ENCODE data around the gene NEBL. TPM values are rescaled to one million over a fixed set of nuclear protein-coding genes. Genes with fewer than 3 reads are reported as not detected.

NEBL gene
- total RNA-seq, 1 experiment from 2014 or later = 32.3 TPM

DNA sequence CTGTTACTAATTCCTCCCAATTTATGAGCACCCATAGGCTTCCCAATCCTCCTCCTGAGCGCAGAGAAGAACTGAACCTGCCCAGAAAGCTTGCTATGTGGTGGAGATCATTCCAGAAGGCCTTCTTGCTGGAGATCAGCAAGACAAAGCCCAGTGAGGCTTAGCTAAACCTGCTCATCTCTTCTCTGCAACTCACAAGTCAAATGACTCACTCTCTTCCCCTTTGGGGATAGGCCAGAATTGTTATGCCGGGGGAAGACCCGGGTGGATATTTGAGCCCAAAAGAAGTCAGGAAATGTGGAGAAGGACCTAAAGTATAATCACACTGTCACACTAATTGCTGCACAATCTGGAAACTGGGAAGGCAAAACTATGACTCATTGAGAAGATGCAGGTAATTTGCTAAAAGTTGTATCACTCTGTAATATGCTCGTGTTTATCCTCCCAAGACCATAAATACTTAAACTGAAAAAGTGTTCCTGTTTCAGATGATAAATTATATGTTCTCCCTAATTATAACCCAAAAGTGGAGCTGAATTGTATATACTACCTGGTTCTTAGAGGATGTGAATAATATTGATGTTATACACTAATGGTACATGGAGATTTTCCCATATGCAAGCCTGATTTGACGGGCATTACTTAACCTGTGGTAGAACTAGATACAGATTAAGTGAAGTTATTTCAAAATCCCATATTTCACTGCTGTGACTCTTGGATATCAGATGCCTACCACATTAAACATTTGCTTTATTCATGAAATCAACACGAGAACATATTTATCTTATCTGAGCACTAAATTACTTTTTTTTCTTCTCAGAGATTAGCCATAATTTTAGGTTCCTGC lies 6.4 kb downstream of the NEBL start:
- no peak overlapping the region for H3K27ac ChIP-seq (ENCODE audit: low read length)
- in situ Hi-C loops (cut with HindIII; ENCODE audit: low pct_unique_long_range_greater_than_20kb, low sequenced_read_pairs) = no loop called here
- no peak overlapping the region for H3K4me3 ChIP-seq (ENCODE audit: low read depth in 2 of 2, low read length in 2 of 2)
- TF ChIP-seq REST (IDR thresholded peaks at IDR 0.05; ENCODE audit: insufficient read depth in 1 of 2, low read depth in 2 of 2, low read length in 1 of 2) (no peak), POLR2AphosphoS5 (IDR thresholded peaks at IDR 0.05; ENCODE audit: low read depth, low read length) (no peak), SIN3A (IDR thresholded peaks at IDR 0.05; ENCODE audit: borderline replicate concordance, insufficient read depth, low read depth, low read length) (no peak), CTCF (IDR thresholded peaks at IDR 0.05) (no peak), TCF7L2 (IDR thresholded peaks at IDR 0.05; ENCODE audit: low read depth, low read length) (no peak)
- no peak for ATAC-seq
- no peaks in the 10 kb centered on the region for H3K9me3 ChIP-seq (ENCODE audit: control insufficient read depth, insufficient read depth, low read depth, low read length)
- no peak for DNase-seq (ENCODE audit: low read depth, low spot score)
- CTCF ChIA-PET = no interaction called here
- H3K4me1 ChIP-seq (ENCODE audit: control insufficient read depth, insufficient read depth, low read length) = no peaks in the 10 kb centered on the region; the same call in 1 of the 2 replicates
- intact Hi-C loops (cut with micrococcal nuclease; ENCODE audit: unreplicated experiment) = no loop called here
- H3K36me3 ChIP-seq (ENCODE audit: control insufficient read depth, insufficient read depth, low read length) = no peaks in the 10 kb centered on the region; the same call in 1 of the 2 replicates
- no peaks in the 10 kb centered on the region for H3K27me3 ChIP-seq (ENCODE audit: control insufficient read depth, insufficient read depth, low read length)
- POLR2A ChIA-PET = interaction anchor here (0.6 kb wide), 1 partner anchor 677 kb away, joined by 9 read pairs; no protein-coding TSS in a partner anchor
- BruUV-seq (replicated peaks) = no TSS peak

DNA sequence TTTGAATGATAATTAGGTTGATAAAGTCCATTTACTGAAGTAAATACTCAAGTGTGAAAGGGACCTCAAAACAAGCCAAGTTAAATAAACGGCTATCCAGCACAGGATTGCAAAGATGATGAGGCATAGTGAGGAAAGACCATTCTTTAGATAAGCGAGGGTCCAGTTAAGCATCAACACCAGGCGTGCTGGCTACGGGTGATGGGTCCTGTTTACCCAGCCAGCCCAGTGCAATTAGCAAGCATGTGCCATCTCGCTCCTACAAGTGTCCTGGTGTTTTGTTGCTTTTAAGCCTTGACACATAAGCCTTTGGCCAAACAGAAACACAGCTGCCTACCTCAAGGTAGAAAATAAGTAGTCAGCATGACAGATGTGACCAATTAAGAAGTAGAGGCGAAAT lies 7.1 kb downstream of the NEBL start:
- Histone ChIP-seq H3K27ac (ENCODE audit: low read length) (no peak overlapping the region), H3K4me1 (ENCODE audit: control insufficient read depth, insufficient read depth, low read length) (no peaks in the 10 kb centered on the region; the same call in 1 of the 2 replicates), H3K27me3 (ENCODE audit: control insufficient read depth, insufficient read depth, low read length) (no peaks in the 10 kb centered on the region), H3K9me3 (ENCODE audit: control insufficient read depth, insufficient read depth, low read depth, low read length) (no peaks in the 10 kb centered on the region), H3K36me3 (ENCODE audit: control insufficient read depth, insufficient read depth, low read length) (no peaks in the 10 kb centered on the region; the same call in 1 of the 2 replicates), H3K4me3 (ENCODE audit: low read depth in 2 of 2, low read length in 2 of 2) (no peak overlapping the region)
- BruUV-seq (replicated peaks) = no TSS peak
- in situ Hi-C loops (cut with HindIII; ENCODE audit: low pct_unique_long_range_greater_than_20kb, low sequenced_read_pairs) = no loop called here
- ATAC-seq (no peak), DNase-seq (ENCODE audit: low read depth, low spot score) (no peak)
- TF ChIP-seq REST (IDR thresholded peaks at IDR 0.05; ENCODE audit: insufficient read depth in 1 of 2, low read depth in 2 of 2, low read length in 1 of 2) (no peak), POLR2AphosphoS5 (IDR thresholded peaks at IDR 0.05; ENCODE audit: low read depth, low read length) (no peak), SIN3A (IDR thresholded peaks at IDR 0.05; ENCODE audit: borderline replicate concordance, insufficient read depth, low read depth, low read length) (no peak), TCF7L2 (IDR thresholded peaks at IDR 0.05; ENCODE audit: low read depth, low read length) (no peak), CTCF (IDR thresholded peaks at IDR 0.05) (no peak)
- POLR2A ChIA-PET = no interaction called here
- CTCF ChIA-PET = no interaction called here
- intact Hi-C loops (cut with micrococcal nuclease; ENCODE audit: unreplicated experiment) = no loop called here

Data from Panc1 (cell line).